ENCODE data around the gene TMEM33. TPM values are rescaled to one million over a fixed set of nuclear protein-coding genes. Genes with fewer than 3 reads are reported as not detected.

TMEM33 gene
- total RNA-seq (2014; rRNA removed; shearing (Covaris generic); ENCODE audit: low replicate concordance), result 80.3 and 163 TPM in 2 replicates

DNA sequence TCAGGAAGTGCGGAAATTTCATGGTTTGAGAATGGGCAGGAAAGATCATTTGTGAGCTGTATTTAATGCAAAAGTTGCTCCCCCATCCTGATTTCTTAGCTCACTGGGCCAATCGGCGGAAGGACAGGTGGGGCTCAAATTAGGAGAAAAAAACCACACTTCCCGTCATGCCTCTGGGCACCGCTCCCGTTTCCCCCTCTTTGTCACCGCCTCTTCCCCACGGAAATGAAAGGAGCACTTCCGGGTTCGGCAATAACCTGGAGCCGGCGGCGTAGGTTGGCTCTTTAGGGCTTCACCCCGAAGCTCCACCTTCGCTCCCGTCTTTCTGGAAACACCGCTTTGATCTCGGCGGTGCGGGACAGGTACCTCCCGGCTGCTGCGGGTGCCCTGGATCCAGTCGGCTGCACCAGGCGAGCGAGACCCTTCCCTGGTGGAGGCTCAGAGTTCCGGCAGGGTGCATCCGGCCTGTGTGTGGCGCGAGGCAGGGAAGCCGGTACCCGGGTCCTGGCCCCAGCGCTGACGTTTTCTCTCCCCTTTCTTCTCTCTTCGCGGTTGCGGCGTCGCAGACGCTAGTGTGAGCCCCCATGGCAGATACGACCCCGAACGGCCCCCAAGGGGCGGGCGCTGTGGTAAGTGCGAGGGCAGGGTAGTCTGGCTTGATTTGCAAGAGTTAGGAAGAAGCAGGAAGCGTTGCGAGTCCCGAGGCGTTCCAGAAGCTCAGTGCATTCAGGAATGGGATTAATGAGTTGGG, at the start of gene TMEM33:
TSS of gene TMEM33 (plus strand) at position 529 of the 751 bp plus-strand sequence. CDS start at position 585, 56 bp downstream.
- Histone ChIP-seq H3K9me2 (replicated peaks; ENCODE audit: insufficient read depth, low read length) (peaks cover 7% of the 10 kb centered on the region; the same call in 1 of the 2 replicates), H3K27me3 (ENCODE audit: low read length) (no peaks in the 10 kb centered on the region), H3K9me3 (ENCODE audit: low read length) (no peaks in the 10 kb centered on the region), H3K4me3 (ENCODE audit: low read length) (peak within 1 kb of the TSS; percentile 99), H3K9ac (ENCODE audit: low read length) (peak within 1 kb of the TSS; percentile 99), H3K36me3 (ENCODE audit: insufficient read depth, low read length) (peaks cover 31% of the 10 kb centered on the region), H3K27ac (ENCODE audit: low read length) (peak within 1 kb of the TSS; percentile 61; the same call in 1 of the 2 replicates), H3K4me2 (ENCODE audit: low read depth, low read length, poor library complexity, severe bottlenecking) (peak within 1 kb of the TSS; percentile 98), H3K4me1 (ENCODE audit: low read length) (peaks cover 46% of the 10 kb centered on the region), H2AFZ (ENCODE audit: low read length) (peak within 1 kb of the TSS; percentile 96), H4K20me1 (ENCODE audit: insufficient read depth, low read depth, low read length) (peaks cover 6% of the 10 kb centered on the region; the same call in 1 of the 2 replicates), H3K79me2 (ENCODE audit: low read length) (peaks cover 51% of the 10 kb centered on the region)
- peak; percentile 94 for DNase-seq

GRCh38 chr4:41885456-41885855, 49.8 kb upstream of the TMEM33 start:
- Histone ChIP-seq H3K36me3 (ENCODE audit: insufficient read depth, low read length) (no peaks in the 10 kb centered on the region), H3K27me3 (ENCODE audit: low read length) (no peaks in the 10 kb centered on the region), H4K20me1 (ENCODE audit: insufficient read depth, low read depth, low read length) (no peaks in the 10 kb centered on the region), H3K79me2 (ENCODE audit: low read length) (no peaks in the 10 kb centered on the region), H3K4me1 (ENCODE audit: low read length) (no peaks in the 10 kb centered on the region), H3K4me2 (ENCODE audit: low read depth, low read length, poor library complexity, severe bottlenecking) (no peak overlapping the region), H3K9me3 (ENCODE audit: low read length) (no peaks in the 10 kb centered on the region), H3K27ac (ENCODE audit: low read length) (no peak overlapping the region), H3K9me2 (replicated peaks; ENCODE audit: insufficient read depth, low read length) (no peaks in the 10 kb centered on the region), H3K9ac (ENCODE audit: low read length) (no peak overlapping the region), H2AFZ (ENCODE audit: low read length) (no peak overlapping the region), H3K4me3 (ENCODE audit: low read length) (no peak overlapping the region)
- no peak for DNase-seq

DNA sequence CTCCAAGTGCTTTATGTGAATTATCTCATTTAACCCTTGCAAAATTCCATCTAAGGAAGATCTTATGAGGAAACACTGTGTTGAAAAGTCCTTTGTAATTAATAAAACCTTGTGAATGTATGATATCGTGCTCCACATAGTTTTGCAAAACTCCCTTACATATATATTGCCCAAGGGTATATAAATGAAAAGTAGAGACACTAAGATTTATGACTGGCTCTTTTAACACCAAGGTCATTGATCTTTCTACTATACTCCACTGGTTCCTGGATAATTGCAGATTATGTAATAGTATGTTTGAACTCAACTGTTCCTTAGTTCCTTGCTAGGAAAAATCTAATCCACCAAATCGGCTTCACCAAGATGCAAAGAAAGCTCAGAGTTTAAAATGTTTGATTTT, 48.0 kb upstream of the TMEM33 start:
- Histone ChIP-seq H3K4me1 (ENCODE audit: low read length) (no peaks in the 10 kb centered on the region), H3K9ac (ENCODE audit: low read length) (no peak overlapping the region), H3K27ac (ENCODE audit: low read length) (no peak overlapping the region), H3K4me3 (ENCODE audit: low read length) (no peak overlapping the region), H3K79me2 (ENCODE audit: low read length) (no peaks in the 10 kb centered on the region), H3K36me3 (ENCODE audit: insufficient read depth, low read length) (no peaks in the 10 kb centered on the region), H4K20me1 (ENCODE audit: insufficient read depth, low read depth, low read length) (no peaks in the 10 kb centered on the region), H2AFZ (ENCODE audit: low read length) (no peak overlapping the region), H3K27me3 (ENCODE audit: low read length) (no peaks in the 10 kb centered on the region), H3K4me2 (ENCODE audit: low read depth, low read length, poor library complexity, severe bottlenecking) (no peak overlapping the region), H3K9me3 (ENCODE audit: low read length) (no peaks in the 10 kb centered on the region), H3K9me2 (replicated peaks; ENCODE audit: insufficient read depth, low read length) (no peaks in the 10 kb centered on the region)
- no peak for DNase-seq

DNA sequence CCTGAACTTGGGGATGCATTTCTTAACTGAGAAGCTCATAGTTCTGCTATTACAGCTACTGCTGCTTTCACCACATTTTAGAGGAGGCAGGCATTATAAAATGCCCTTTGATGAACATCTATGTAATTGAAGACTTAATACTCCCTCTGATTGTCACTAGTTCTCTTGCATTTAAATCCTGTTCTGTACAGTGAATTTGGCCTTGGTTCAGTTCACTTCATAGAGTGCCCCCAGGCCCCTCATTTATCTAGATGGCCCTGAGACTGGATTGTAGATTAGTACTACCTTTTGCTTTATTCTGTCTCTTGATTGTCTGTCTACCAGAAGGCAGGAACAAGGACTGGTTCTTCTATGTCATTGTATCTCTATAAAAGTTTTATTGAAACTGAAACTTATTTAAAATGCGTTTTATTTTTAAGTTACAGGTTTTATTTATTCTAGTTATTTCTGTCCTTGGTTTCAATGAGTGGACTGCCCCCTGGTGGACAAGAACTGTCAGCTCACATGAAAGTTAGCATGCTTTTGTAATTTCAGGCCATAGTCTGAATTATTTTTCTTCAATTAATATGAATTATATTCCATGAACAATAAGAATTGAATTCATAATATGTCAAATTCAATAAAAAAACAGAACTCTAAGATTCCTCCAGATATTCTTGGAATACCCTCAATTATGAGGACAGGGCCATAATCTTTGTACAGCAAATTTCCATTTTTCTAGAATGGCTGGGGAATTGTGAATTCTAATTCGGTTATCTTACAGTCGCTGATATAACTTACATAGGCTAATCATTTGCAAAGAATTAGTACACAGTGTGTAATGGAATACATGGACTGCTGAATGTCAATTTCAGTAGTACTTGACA, 47.2 kb upstream of the TMEM33 start:
- Histone ChIP-seq H2AFZ (ENCODE audit: low read length) (no peak overlapping the region), H3K4me3 (ENCODE audit: low read length) (no peak overlapping the region), H3K9ac (ENCODE audit: low read length) (no peak overlapping the region), H3K27ac (ENCODE audit: low read length) (no peak overlapping the region), H3K9me2 (replicated peaks; ENCODE audit: insufficient read depth, low read length) (no peaks in the 10 kb centered on the region), H3K36me3 (ENCODE audit: insufficient read depth, low read length) (no peaks in the 10 kb centered on the region), H3K9me3 (ENCODE audit: low read length) (no peaks in the 10 kb centered on the region), H4K20me1 (ENCODE audit: insufficient read depth, low read depth, low read length) (no peaks in the 10 kb centered on the region), H3K79me2 (ENCODE audit: low read length) (no peaks in the 10 kb centered on the region), H3K4me1 (ENCODE audit: low read length) (no peaks in the 10 kb centered on the region), H3K4me2 (ENCODE audit: low read depth, low read length, poor library complexity, severe bottlenecking) (no peak overlapping the region), H3K27me3 (ENCODE audit: low read length) (no peaks in the 10 kb centered on the region)
- peak; percentile 82 for DNase-seq

DNA sequence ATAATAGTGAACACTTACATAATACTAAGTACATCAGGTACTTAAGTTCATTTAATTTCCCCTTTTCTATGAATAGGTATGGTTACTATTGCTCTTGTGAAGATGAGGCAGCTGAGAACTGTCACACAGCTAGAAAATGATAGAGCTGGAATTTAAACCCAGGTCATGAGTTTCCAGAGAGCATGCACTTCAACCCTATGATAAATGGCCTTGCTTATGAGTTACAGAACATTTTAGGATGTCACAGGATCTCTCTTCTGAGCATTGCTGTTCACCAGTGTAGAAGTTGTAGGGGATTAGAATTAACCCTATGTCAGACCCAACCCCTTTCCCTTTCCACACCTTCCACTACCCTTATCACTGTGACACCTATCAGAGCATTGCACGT, 46.5 kb upstream of the TMEM33 start:
- H3K9me3 ChIP-seq (ENCODE audit: low read length), result no peaks in the 10 kb centered on the region
- H3K27me3 ChIP-seq (ENCODE audit: low read length), result no peaks in the 10 kb centered on the region
- no peaks in the 10 kb centered on the region for H3K36me3 ChIP-seq (ENCODE audit: insufficient read depth, low read length)
- H4K20me1 ChIP-seq (ENCODE audit: insufficient read depth, low read depth, low read length), result no peaks in the 10 kb centered on the region
- no peak overlapping the region for H3K9ac ChIP-seq (ENCODE audit: low read length)
- H3K79me2 ChIP-seq (ENCODE audit: low read length), result no peaks in the 10 kb centered on the region
- H2AFZ ChIP-seq (ENCODE audit: low read length), result no peak overlapping the region
- no peak overlapping the region for H3K27ac ChIP-seq (ENCODE audit: low read length)
- no peak for DNase-seq
- H3K9me2 ChIP-seq (replicated peaks; ENCODE audit: insufficient read depth, low read length), result no peaks in the 10 kb centered on the region
- no peak overlapping the region for H3K4me2 ChIP-seq (ENCODE audit: low read depth, low read length, poor library complexity, severe bottlenecking)
- no peaks in the 10 kb centered on the region for H3K4me1 ChIP-seq (ENCODE audit: low read length)
- no peak overlapping the region for H3K4me3 ChIP-seq (ENCODE audit: low read length)

DNA sequence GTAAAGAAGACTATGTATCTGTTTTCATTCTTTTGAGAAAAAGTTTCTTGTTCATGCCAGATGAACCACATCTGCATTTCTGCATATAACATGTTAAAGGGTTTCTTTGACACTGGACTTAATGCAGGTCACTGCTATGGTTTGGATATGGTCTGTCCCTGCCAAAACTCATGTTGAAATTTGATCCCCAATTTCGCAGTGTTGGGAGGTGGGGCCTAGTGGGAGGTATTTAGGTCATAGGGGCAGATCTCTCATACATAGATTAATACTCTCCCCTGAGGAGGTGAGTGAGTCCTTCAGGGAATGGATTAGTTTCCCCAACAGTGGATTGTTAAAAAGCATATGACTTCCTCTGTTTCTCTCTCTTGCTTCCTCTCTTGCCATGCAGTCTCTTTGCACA, 45.9 kb upstream of the TMEM33 start:
- DNase-seq, result no peak
- no peaks in the 10 kb centered on the region for H4K20me1 ChIP-seq (ENCODE audit: insufficient read depth, low read depth, low read length)
- no peaks in the 10 kb centered on the region for H3K9me3 ChIP-seq (ENCODE audit: low read length)
- no peaks in the 10 kb centered on the region for H3K36me3 ChIP-seq (ENCODE audit: insufficient read depth, low read length)
- no peaks in the 10 kb centered on the region for H3K9me2 ChIP-seq (replicated peaks; ENCODE audit: insufficient read depth, low read length)
- no peak overlapping the region for H3K4me3 ChIP-seq (ENCODE audit: low read length)
- no peak overlapping the region for H3K9ac ChIP-seq (ENCODE audit: low read length)
- no peak overlapping the region for H3K4me2 ChIP-seq (ENCODE audit: low read depth, low read length, poor library complexity, severe bottlenecking)
- H3K27ac ChIP-seq (ENCODE audit: low read length), result no peak overlapping the region
- no peaks in the 10 kb centered on the region for H3K4me1 ChIP-seq (ENCODE audit: low read length)
- no peaks in the 10 kb centered on the region for H3K79me2 ChIP-seq (ENCODE audit: low read length)
- H3K27me3 ChIP-seq (ENCODE audit: low read length), result no peaks in the 10 kb centered on the region
- no peak overlapping the region for H2AFZ ChIP-seq (ENCODE audit: low read length)

- H3K4me2 ChIP-seq (ENCODE audit: low read depth, low read length, poor library complexity, severe bottlenecking), result no peak overlapping the region
- H3K27ac ChIP-seq (ENCODE audit: low read length), result no peak overlapping the region
- no peaks in the 10 kb centered on the region for H4K20me1 ChIP-seq (ENCODE audit: insufficient read depth, low read depth, low read length)
- DNase-seq, result no peak
- no peak overlapping the region for H3K9ac ChIP-seq (ENCODE audit: low read length)
- H3K9me3 ChIP-seq (ENCODE audit: low read length), result no peaks in the 10 kb centered on the region
- no peaks in the 10 kb centered on the region for H3K36me3 ChIP-seq (ENCODE audit: insufficient read depth, low read length)
- H3K9me2 ChIP-seq (replicated peaks; ENCODE audit: insufficient read depth, low read length), result no peaks in the 10 kb centered on the region
- no peaks in the 10 kb centered on the region for H3K27me3 ChIP-seq (ENCODE audit: low read length)
- no peak overlapping the region for H3K4me3 ChIP-seq (ENCODE audit: low read length)
- no peak overlapping the region for H2AFZ ChIP-seq (ENCODE audit: low read length)
- no peaks in the 10 kb centered on the region for H3K4me1 ChIP-seq (ENCODE audit: low read length)
- no peaks in the 10 kb centered on the region for H3K79me2 ChIP-seq (ENCODE audit: low read length)
These were observed 45.1 kb upstream of the TMEM33 start for GRCh38 chr4:41890085-41890484.

DNA sequence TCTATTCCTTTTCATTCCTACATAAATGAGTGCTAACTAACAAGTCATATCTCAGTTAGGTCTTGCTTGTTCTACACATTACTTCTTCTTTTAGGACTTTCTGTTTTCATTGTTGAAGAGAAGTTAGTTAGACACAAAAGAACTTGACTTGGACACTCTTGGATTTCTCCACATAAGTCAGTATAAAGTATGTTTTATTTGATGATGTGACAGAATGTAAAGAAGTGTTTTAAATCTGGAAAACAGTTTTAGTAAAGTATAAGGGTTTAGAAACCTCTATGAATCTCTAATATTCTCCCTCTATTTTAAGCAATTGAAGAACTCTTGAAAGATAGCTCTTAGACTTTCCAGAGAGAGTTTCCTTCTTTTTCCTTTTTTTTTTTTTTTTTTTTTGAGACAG, 38.6 kb upstream of the TMEM33 start:
- H3K79me2 ChIP-seq (ENCODE audit: low read length), result no peaks in the 10 kb centered on the region
- H2AFZ ChIP-seq (ENCODE audit: low read length), result no peak overlapping the region
- H3K4me2 ChIP-seq (ENCODE audit: low read depth, low read length, poor library complexity, severe bottlenecking), result no peak overlapping the region
- H3K9me2 ChIP-seq (replicated peaks; ENCODE audit: insufficient read depth, low read length), result no peaks in the 10 kb centered on the region
- no peaks in the 10 kb centered on the region for H3K4me1 ChIP-seq (ENCODE audit: low read length)
- H3K27me3 ChIP-seq (ENCODE audit: low read length), result no peaks in the 10 kb centered on the region
- H3K9ac ChIP-seq (ENCODE audit: low read length), result no peak overlapping the region
- no peak overlapping the region for H3K27ac ChIP-seq (ENCODE audit: low read length)
- no peaks in the 10 kb centered on the region for H3K36me3 ChIP-seq (ENCODE audit: insufficient read depth, low read length)
- no peaks in the 10 kb centered on the region for H3K9me3 ChIP-seq (ENCODE audit: low read length)
- no peak for DNase-seq
- H4K20me1 ChIP-seq (ENCODE audit: insufficient read depth, low read depth, low read length), result no peaks in the 10 kb centered on the region
- no peak overlapping the region for H3K4me3 ChIP-seq (ENCODE audit: low read length)
